Heart left ventricle (tissue), 16 donors: ENCODE results near the gene AURKAIP1. TPM values are rescaled to one million over a fixed set of nuclear protein-coding genes. Genes with fewer than 3 reads are reported as not detected.

Source experiments
- ATAC-seq, 4 donors: fragments of 200-7000 bp; cut with Tn5 transposase; one replicate each; pipeline ENCODE4 v1.9.1; 2020 to 2022; ENCODE audit warnings: moderate library complexity in 4 of 4, mild to moderate bottlenecking in 3 of 4, moderate number of reproducible peaks in 1 of 4
- DNase-seq, 5 donors: peaks; one replicate each; pipeline ENCODE4 v3.0.0-alpha.2; 2020
- H3K27ac ChIP-seq, 12 donors: fragments of 200-600 bp; sonication (generic) in 4 of 12; one replicate each; pipeline versions ENCODE4 v1.5.0 to v1.8.0; 2016 to 2022; ENCODE audit warnings: mild to moderate bottlenecking in 2 of 12
- H3K27me3 ChIP-seq, 9 donors: fragments of 200-600 bp; sonication (generic) in 2 of 9; one replicate each; pipeline versions ENCODE4 v1.5.1 to v1.8.0; 2016 to 2022; ENCODE audit warnings: mild to moderate bottlenecking in 3 of 9
- H3K36me3 ChIP-seq, 9 donors: fragments of 200-600 bp; sonication (generic) in 2 of 9; one replicate each; pipeline versions ENCODE4 v1.5.0 to v1.8.0; 2018 to 2022; ENCODE audit warnings: mild to moderate bottlenecking in 2 of 9
- H3K4me1 ChIP-seq, 12 donors: fragments of 200-600 bp; sonication (generic) in 4 of 12; one replicate each; pipeline versions ENCODE4 v1.5.0 to v1.8.0; 2016 to 2022; ENCODE audit warnings: mild to moderate bottlenecking in 3 of 12
- H3K4me3 ChIP-seq, 12 donors: fragments of 200-600 bp; sonication (generic) in 4 of 12; one replicate each; pipeline versions ENCODE4 v1.5.0 to v1.8.0; 2017 to 2022; ENCODE audit warnings: mild to moderate bottlenecking in 9 of 12, moderate library complexity in 4 of 12
- H3K9me3 ChIP-seq, 12 donors: fragments of 200-600 bp; sonication (generic) in 4 of 12; one replicate each; pipeline versions ENCODE4 v1.5.0 to v1.8.0; 2016 to 2022; ENCODE audit warnings: mild to moderate bottlenecking in 1 of 12
- POLR2A ChIP-seq, 2 donors: fragments of 450-650 bp; IDR thresholded peaks; one replicate each; pipeline ENCODE4 v1.6.1; 2017; ENCODE audit warnings: antibody characterized with exemption in 2 of 2, mild to moderate bottlenecking in 2 of 2, moderate library complexity in 2 of 2
- WGBS, 4 donors: extraction: QIAGEN DNeasy Blood & Tissue Kit in 2 of 4; methylation state at CpG; one replicate each; pipeline versions ENCODE4 v1.1.5 to v1.1.7; 2013 to 2018; 5-methylcytosine and 5-hydroxymethylcytosine counted together
- intact Hi-C, 10 donors: fragments of 100-400 bp; cut with DNase I; formaldehyde crosslinking; loops; one replicate each; pipeline versions ENCODE4 v1.11.1 to v1.14.2; 2022
- polyA plus RNA-seq, 2 donors: library from polyadenylated mRNA; stranded (reverse); fragments of 200-250 nt; gene quantifications; one replicate each; pipeline ENCODE4 v1.2.3, GENCODE V29; 2013
- total RNA-seq, 9 donors: library from RNA; depleted of rRNA in 2 of 9; stranded (reverse); fragments of >200 nt in 2 of 9; fragmentation: NEBNext Ultra II Directional in 3 of 9; extraction: Animal tissue kit (Norgen Biotek cat#: 25700) in 3 of 9; gene quantifications; one replicate each; pipeline versions ENCODE4 v1.1.0 to v1.2.4, GENCODE V29; 2016 to 2023
- TF ChIP-seq, protein P1 (sequence below), 12 donors: fragments of 200-600 bp; sonication (generic) in 4 of 12; IDR thresholded peaks; one replicate each; pipeline versions ENCODE4 v1.5.0 to v1.8.0; 2018 to 2022; ENCODE audit warnings: antibody characterized with exemption in 12 of 12, mild to moderate bottlenecking in 5 of 12
- donor health status: ischemic (EF 13 %, LVEDD 7.1; RV severe dilation, severe dysfunction).
- donor health status: healthy with polysubstance abuse.
- donor health status: DM: no; HTN: yes; CAD: no.
- donor health status: DM: no; HTN: no; CAD: no.
- donor health status: ischemic (EF 25% LVEDD 6.9; RV normal size, moderate dysfunction).
- donor health status: ischemic (EF 25% LVEDD 5.7; RV mildly dilated, moderate dysfunction).
- donor health status: healthy.
- donor health status: DM: yes; HTN: yes; CAD: no.
- donor health status: ischemic (EF 35%, LVEDD 5.7; RV mildly dilated, moderate dysfunction).
- donor health status: nonischemic (EF 11% LVEDD 7.7; RV severe dilation, severe dysfunction).
- donor health status: DM: yes; HTN: yes; CAD: no.
- donor health status: PGD.
- donor health status: ischemic (EF 29% LVEDD 5.4; RV normal size, mild dysfunction).
- donor health status: nonischemic (EF 23%, LVEDD 6.1; RV moderate dilation, normal function).

The AURKAIP1 gene
- total and polyA plus RNA-seq, 11 donors, result 157 to 465 (median 192) TPM

DNA sequence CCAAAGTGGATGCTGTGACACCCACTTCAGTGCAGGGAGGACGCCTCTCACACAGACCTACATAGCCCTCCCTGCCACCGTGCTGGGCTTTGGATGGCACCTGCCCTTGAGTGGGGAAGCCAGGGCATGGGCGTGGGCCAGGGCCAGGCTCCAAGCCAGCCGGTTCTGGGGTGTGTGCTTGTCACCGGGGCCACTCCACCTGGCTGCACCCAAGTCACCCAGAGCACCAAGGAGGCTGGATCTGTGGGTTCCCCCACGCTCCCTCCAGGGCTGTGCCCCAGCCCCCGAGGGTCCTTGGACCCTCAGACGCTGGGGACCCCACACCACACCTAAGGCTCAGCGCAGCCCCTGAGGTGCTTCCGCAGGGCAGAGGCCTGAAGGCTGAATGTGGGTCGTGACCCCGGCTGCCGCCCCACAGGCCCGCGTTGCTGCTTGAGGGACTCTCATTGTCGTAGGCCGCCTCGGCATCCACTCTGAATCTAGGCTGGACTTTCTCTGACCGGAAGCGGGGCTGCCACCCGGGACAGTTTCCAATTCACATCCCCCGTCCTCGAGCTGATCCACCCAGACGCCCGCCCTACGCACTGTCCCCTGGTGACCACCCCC lies 18.1 kb downstream of the AURKAIP1 start:
- WGBS, 4 donors, result 42 to 57% (median 52%) methylated on average over 21 to 26 of the region's 26 CpGs
- TF ChIP-seq POLR2A (IDR thresholded peaks at IDR 0.05), result no peak
- TF ChIP-seq, protein P1, sequence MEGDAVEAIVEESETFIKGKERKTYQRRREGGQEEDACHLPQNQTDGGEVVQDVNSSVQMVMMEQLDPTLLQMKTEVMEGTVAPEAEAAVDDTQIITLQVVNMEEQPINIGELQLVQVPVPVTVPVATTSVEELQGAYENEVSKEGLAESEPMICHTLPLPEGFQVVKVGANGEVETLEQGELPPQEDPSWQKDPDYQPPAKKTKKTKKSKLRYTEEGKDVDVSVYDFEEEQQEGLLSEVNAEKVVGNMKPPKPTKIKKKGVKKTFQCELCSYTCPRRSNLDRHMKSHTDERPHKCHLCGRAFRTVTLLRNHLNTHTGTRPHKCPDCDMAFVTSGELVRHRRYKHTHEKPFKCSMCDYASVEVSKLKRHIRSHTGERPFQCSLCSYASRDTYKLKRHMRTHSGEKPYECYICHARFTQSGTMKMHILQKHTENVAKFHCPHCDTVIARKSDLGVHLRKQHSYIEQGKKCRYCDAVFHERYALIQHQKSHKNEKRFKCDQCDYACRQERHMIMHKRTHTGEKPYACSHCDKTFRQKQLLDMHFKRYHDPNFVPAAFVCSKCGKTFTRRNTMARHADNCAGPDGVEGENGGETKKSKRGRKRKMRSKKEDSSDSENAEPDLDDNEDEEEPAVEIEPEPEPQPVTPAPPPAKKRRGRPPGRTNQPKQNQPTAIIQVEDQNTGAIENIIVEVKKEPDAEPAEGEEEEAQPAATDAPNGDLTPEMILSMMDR (IDR thresholded peaks at IDR 0.05), result no peak
- Histone ChIP-seq H3K27ac (peak overlapping the region in 11 of 12 donors; percentile 38 to 91 (median 83)), H3K9me3 (no peaks in the 10 kb centered on the region), H3K4me1 (peaks cover 0 to 66% (median 36%) of the 10 kb centered on the region in 12 donors), H3K36me3 (peaks cover 0 to 24% (median 0%) of the 10 kb centered on the region in 9 donors), H3K4me3 (peak overlapping the region; percentile 14 to 81 (median 54)), H3K27me3 (peaks cover 4 to 55% (median 23%) of the 10 kb centered on the region in 9 donors)
- DNase-seq, result peak in 1 of 5 donors; percentile 53
- intact Hi-C loops, result no loop called here
- no peak for ATAC-seq

DNA sequence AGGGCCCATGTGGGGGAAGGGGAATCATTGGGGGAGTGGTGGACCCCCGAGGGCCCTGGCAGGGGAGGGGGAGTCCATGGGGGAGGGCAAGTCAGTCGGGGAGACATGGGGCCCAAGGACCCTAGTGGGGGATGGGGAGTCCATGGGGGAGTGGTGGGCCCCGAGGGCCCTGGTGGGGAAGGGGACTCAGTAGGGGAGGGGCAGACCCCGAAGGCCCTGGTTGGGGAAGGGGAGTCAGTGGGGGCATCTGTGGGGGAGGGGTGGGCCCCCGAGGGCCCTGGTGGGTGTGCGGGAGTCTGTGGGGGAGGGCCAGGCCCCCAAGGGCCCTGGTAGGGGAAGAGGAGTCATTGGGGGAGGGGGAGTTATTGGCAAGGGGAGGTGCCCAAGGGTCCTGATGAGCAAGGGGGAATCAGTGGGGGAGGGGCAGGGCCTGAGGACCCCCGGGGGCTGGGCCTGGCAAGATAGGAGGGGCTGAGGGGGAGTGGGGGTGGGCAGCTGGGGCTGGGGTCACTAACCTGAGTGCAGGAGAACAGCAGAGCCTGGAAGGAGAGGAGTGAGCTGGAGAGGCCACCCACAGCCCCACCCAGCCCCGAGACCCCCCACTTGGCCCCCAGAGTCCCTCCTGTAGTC lies 18.7 kb downstream of the AURKAIP1 start:
- DNase-seq, result peak in 1 of 5 donors; percentile 24
- intact Hi-C loops, result no loop called here

DNA sequence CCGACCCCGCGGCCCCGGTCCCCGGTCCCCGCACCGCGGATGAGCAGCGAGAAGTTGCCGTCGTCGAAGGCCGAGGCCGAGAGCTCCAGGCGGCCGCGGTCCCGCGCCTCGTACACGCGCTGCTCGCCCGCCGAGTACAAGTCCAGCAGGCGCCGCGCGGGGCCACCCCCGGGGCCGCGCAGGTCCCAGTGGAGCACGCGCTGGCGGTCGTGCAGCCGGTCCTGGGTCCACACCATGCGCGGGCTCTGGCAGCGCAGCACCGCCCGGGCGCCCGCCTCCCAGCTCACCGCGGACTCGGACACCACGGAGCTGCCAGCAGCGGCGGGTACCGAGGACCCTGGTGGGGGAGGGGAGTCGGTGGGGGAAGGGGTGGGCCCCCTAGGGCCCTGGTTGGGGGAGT lies 19.6 kb downstream of the AURKAIP1 start:
- peak overlapping the region in 5 of 12 donors; percentile 34 to 91 (median 38) for H3K27ac ChIP-seq
- peaks cover 4 to 58% (median 22%) of the 10 kb centered on the region in 9 donors for H3K27me3 ChIP-seq
- H3K9me3 ChIP-seq, result no peaks in the 10 kb centered on the region
- H3K4me3 ChIP-seq, result peak overlapping the region in 11 of 12 donors; percentile 11 to 80 (median 38)
- H3K36me3 ChIP-seq, result peaks cover 0 to 24% (median 0%) of the 10 kb centered on the region in 9 donors
- DNase-seq (peak in 1 of 5 donors; percentile 62), ATAC-seq (no peak)
- WGBS, 4 donors, result 0 to 3% (median 2%) methylated on average over 12 to 52 of the region's 52 CpGs
- intact Hi-C loops, result no loop called here
- H3K4me1 ChIP-seq, result peaks cover 0 to 58% (median 37%) of the 10 kb centered on the region in 12 donors
- TF ChIP-seq POLR2A (IDR thresholded peaks at IDR 0.05), result no peak
- TF ChIP-seq, protein P1 (IDR thresholded peaks at IDR 0.05), result no peak

More for the DNA sequence above, 18.7 kb downstream of the AURKAIP1 start:
- no peak for ATAC-seq
- TF ChIP-seq, protein P1 (IDR thresholded peaks at IDR 0.05), result no peak
- TF ChIP-seq POLR2A (IDR thresholded peaks at IDR 0.05), result no peak
- Histone ChIP-seq H3K4me1 (peaks cover 0 to 65% (median 40%) of the 10 kb centered on the region in 12 donors), H3K27ac (peak overlapping the region in 7 of 12 donors; percentile 38 to 91 (median 86)), H3K9me3 (no peaks in the 10 kb centered on the region), H3K27me3 (peaks cover 4 to 58% (median 23%) of the 10 kb centered on the region in 9 donors), H3K4me3 (peak overlapping the region; percentile 14 to 81 (median 54)), H3K36me3 (peaks cover 0 to 24% (median 0%) of the 10 kb centered on the region in 9 donors)
- 38 to 65% (median 54%) methylated on average over 6 to 8 of the region's 8 CpGs for WGBS, 4 donors
